SKM-1 (cell line): ENCODE data around the gene DHRS12.
A peak's percentile ranks its signal among the peaks of the same experiment; 100 is the strongest.
"Not testable (repeated sequence)": the region's sequence is repeated elsewhere in the genome, so short reads cannot be mapped to it uniquely, and the experiment has no call there.

Experiments
- DNase-seq: peaks from one replicate; lab custom pipeline; 2025; ENCODE audit not compliant: unreplicated experiment; lab: John Stamatoyannopoulos, UW

DHRS12 gene

DNA sequence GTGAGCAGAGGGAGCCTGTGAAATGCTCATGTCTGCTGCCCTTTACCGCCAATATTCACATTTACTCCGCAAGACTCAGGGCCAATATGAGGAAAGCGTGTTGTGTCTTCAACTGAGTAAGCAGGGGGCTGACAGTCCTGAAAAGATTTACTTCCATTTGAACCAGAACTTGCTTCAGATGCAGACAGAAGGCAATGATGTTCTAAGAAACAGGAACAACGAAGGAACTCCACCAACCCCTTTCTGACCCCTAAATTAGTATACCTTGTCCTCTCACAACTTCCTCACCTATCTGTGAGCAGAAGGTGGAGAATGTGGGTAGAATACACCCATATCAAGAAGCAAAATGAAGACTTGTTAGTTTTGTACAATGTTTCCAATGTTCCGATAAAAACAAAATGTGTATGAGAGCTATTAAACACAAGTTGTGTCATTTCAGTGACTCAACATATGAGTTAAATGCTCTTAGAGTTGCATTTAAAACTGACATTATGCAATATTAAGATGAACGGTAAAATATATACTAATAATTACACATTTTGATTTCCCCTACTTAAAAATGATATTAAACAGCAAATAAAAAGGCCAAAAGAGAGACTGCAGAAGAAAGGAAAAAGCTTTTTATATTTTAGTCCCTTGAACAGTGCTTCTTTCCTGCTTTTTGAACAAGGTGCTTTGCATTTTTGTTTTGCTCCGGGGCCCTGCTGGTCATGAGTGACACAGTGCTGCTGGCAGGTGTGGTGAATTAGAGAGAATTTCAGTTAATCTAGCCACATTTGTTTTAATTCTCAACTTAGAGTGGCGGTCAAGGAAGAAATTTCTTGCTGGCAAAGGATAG lies 25.0 kb upstream of the DHRS12 start:
- no peak for DNase-seq

DNA sequence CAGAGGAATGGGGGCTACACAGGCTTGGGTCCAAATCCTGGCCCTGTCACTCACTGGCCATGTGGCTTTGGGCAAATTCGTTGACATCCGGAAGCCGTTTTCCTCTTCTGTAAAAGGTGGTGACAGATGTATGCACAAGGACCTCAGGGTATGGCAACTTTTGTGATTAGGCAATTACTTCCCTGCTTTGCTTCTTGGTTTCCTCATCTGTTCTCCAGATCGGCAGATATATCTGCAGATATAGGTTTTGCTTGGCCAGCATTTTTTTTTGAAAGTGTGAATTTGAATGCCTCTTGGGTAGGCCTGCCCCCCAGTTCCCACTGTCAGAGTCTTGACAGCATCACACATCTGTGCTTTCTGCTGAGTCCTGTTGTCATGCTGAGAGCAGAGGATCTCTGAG lies 23.3 kb upstream of the DHRS12 start:
- peak; percentile 77 for DNase-seq

DNA sequence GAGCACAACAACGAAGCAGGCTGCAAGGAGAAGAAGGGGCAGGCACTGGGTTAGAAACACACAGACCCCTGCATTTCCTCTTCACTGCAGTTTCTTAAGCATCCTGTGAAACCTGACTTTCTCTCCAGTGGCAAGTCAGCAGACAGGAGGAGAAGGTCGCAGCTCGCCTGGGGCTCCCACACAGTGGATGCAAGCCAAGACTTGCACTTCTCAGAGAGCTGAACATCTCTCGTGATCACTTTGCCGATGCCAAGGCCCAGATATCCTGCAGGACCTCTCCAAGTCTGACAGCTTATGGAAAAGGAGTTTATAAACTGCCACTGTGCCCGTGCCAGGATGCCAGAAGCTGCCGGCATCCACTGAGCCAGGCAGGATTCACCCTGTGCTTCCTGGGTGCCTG lies 22.6 kb upstream of the DHRS12 start:
- no peak for DNase-seq

DNA sequence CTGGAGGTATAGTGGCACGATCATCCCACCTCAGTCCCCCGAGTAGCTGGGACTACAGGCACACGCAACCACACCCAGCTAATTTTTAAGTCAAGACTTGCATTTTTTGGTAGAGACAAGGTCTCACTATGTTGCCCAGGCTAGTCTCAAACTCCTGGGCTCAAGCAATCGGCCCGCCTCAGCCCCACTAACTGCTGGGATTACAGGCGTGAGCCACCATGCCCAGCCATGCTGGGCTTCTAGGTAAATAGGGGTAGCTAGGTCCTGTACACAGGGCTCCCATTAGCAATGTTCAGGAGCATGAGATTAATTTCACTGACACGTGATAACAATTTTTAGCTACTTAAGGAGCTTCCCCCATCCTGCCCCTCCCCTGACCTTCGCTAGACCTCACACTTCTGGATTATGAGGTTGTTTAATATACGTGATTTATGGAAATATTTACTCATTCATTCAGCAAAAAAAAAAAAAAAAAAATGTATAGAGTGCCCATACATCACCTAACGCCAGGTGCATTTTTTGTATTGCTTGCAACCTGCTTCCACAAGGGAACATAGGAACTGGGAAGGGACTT lies 21.8 kb upstream of the DHRS12 start:
- no peak for DNase-seq

DNA sequence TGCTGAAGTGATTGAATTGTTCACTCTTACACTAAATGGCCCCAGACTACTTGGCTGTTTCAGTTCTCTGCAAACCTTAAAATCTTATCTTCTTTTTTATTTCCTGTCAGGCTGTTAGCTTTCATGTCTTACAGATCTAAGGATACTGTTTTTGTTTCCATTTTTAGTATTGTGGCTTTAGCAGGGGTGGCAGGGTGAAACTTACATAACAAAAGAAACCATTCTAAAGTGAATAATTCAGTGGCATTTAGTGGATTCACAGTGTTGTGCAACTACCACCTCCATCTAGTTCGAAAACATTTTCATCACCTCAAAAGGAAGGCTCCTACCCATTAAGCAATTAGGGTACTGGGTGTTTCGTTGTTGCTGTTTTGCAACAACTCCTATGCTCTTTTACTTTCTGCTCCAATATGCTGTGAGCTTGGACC lies 21.2 kb upstream of the DHRS12 start:
- peak; percentile 96 for DNase-seq

DNA sequence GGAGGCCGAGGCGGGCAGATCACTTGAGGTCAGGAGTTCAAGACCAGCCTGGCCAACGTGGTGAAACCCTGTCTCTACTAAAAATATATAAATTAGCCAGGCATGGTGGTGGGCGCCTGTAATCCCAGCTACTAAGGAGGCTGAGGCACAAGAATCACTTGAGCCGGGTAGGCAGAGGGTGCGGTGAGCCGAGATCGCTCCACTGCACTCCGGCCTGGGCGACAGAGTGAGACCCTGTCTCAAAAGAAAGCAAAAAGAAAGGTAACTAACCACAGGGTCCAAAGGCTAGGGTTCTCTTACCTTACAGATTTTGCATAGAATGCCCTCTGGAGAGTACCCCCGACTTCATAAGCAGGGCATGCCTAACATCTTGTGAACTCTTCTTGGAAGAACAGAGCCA lies 20.7 kb upstream of the DHRS12 start:
- DNase-seq: not testable (repeated sequence)

DNA sequence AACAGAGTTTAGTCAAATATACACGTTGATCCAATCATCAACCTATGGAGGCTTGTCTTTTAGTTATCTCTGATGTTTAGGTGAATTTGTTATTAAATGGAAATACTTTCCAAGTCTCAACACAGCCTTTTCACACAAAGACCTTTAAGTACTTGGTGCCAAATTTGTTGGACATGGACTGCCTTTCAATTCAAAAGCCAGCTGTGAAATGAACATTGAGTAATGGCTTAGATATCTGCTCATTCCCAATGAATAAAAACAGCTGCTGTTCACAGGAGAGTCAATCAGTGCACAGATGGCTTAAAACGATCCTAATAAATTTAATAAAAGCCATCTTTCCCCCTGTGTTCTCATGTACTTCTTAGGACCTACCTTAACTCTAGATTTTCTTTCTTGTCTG lies 19.9 kb upstream of the DHRS12 start:
- no peak for DNase-seq

DNA sequence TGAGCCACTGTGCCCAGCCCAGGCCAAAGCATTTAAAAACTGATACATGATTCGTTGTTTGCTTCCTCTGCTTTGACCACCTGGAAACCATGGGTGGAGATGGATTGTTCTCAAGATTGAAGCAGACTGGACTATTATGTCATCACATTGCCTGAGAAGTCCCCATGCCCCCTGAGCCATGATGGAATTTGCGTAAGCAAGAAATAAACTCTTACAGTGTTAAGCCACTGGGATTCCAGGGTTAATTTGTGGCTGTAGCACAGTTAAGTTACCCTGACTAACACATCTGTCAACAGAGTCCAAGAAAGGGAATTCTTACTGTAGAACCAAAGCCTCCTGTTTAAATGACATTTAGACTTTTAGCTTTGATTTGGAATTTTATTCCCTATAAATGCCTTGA lies 19.4 kb upstream of the DHRS12 start:
- DNase-seq: no peak

DNA sequence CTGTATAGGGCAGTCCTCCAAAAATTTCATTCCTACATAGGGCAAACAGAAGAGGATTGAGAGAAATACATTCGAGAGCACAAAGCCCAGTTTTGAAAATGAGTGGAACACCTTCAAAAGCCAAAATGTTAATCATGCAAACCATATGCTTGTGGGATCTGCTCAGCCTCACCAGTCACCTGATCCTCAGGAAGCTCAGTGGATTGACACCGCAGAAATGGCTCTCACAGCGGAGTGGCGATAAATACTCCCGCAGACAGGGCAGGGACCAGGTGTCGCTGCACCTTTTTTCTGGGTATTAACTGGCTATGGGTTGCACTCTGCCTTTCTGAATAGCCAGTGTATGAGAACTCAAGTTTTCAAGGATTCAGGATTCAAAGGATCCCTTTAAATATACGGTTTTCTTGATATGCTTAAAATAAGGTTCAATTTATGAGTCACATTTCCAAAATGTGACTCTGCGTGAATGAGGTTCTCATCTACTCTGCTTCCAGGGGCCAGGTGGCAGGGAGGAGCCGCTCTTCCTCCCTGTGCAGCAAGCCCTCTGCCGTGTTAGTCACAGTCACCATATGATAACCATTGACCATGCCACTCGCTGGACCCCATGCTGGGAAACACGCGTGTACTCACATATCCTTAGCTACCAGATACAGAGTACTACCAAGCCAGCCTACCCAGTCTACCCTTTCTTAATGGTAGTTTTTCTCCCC lies 18.3 kb upstream of the DHRS12 start:
- no peak for DNase-seq

DNA sequence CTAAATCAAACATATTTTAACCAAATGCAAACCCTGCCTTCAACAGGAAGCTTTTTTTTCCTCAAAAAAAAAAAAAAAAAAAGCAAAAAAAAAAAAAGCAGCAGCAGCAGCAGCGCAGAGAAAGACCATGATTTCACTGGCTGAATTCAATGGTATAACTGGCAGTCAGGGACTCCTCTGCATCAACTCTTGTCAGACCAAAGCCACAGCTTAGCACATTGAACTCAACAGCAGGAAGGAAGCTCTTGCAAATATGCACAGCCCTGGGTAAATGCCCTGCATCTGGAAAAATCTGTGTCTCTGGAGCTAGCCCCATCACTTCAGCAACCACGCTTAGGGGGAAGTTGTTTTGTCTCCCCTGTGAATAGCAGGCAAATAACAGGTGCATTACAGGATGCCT lies 17.6 kb upstream of the DHRS12 start:
- DNase-seq: peak; percentile 40

DNA sequence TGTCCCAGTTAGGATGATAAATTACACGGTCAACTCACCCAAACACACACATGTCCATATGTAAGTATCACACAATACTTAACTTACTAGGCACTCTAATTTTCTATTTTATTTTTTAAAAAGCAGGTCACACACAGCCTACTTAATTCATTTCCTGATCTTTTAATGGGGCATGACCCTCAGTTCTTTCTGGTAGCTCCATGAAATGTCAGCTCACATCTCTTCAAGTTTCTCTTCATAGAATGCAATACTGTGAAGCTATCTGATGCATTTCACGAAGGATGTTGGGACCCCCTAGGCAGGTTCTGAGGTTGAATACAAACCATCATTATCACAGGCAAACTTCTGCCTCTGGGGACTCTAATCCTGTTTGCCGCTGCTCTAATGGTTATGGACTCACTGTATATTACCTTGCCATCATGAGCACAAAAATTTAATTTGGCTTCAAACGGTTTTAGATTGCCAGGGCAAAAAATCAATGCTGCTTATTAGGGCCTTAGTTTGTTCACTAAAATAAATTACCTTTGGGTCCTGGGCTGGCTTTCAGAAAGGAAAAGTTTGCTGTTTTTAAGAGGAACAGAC lies 16.1 kb upstream of the DHRS12 start:
- no peak for DNase-seq

DNA sequence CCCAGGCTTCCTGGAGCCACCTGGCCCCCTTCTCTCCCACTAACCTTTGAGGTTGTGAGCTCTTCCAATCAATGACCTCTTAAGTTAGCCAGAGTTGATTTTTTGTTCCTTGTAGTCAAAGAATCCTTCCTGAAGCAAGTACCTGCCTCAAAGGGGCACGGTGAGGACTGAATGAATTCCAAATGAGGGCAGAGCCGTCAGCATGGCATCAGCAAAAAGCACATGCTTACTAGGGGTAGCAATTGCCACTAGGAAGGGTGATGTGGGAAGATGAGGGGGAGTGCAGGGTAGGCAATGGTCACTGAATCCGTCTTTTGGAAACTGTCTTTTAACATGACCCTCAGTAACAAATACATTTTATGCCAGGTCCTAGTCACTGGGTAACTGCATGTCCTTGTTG lies 15.6 kb upstream of the DHRS12 start:
- DNase-seq: no peak

DNA sequence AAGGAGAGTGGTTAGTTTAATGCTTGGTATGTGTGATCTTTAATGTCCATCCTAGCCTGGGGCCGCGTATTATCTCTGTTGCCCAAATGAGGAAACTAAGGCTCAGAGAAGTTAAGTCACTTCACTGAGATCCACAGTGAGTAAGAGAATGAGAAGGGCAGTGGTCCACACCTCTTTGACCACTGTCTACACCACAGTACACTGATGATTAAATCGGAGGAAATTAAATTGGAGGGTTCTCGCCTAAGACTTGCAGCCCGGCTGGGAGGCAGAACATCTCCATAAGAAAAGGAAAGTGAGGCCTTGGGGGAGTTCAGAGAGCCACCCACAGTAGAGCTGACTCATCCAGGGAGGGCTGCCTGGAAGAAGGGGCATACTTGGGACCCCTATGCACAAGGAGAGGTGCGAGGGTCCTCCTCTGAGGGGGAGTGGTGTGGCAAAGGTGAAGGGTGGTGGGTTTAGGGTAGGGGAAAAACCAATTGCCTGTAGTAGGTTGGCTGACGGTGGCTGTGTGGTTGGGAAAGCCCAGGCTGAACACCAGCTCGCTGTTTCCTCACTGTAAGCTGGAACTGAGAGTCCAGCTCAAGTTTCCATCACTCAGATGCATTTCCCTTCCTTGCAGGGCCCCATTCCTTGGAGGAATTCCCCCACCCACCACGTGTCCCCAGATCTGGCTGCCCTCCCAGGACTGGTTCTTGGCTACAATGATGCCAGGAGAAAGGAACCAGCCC lies 15.0 kb upstream of the DHRS12 start:
- DNase-seq: no peak

DNA sequence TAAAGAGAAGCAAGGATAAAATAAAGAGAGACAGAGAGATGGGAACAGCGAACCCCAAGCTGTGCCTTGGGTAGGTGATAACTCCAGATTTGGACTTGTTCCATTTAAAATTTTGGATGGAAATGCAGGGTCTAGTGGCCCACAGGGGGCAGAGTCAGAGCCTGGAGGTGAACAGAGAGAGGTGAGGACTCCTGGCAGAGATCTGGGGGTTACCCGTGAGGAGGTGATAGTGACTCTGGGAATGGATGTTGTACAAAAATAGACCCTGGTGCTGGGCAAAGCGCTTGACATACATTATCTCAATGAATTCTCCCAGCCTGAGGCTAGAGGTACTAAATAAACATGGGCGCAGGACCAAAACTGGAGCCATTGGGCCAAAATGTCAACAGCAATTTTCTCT lies 14.3 kb upstream of the DHRS12 start:
- DNase-seq: no peak

DNA sequence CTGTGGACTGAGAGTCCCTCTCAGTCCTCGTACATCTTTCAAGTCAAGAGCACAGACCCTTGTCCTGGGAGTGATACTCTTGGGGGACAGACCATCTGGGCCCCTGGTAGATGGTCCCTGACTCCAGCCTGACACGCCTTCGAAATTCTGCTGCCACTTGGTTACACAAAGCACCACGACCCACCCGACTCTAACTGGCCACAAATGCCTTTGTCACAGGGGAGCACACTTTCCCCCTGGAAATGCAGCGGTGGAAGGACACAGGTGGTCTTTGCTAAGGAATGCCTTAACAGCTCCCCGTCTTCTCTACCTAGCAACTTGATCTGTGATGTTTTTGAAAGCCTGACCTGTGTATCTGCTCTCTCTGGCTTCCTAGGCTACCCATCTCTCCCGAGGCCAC lies 13.8 kb upstream of the DHRS12 start:
- no peak for DNase-seq

DNA sequence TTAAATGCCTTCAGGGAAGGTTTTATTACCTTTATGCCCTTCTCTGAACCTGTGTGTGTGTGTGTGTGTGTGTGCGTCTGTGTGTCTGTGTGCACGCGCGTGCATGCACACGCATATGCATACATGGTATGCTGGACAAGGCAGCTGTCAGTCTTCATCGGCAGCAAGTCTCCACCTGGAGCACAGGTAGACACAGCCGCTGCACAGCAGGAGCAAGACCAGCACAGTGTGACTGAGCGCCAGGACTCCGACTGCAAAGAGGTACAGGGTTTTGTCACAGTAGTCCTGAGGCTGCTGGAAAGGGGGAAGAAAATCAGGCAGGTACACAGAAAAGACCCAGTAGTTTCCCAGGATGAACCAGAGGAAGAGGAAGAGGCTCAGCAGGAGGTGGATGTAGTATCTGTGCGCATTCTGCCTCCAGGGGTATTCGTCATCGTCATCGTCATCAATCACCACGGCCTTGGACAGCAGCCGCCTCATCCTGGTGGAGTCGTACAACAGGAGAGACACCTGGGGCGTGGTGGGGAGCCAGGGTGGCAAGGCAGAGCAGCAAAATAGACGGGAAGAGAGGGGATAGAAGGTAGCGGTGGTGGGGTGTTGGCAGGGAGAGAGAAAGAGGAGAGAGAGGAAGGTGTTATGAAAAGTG lies 12.8 kb upstream of the DHRS12 start:
- DNase-seq: no peak

DNA sequence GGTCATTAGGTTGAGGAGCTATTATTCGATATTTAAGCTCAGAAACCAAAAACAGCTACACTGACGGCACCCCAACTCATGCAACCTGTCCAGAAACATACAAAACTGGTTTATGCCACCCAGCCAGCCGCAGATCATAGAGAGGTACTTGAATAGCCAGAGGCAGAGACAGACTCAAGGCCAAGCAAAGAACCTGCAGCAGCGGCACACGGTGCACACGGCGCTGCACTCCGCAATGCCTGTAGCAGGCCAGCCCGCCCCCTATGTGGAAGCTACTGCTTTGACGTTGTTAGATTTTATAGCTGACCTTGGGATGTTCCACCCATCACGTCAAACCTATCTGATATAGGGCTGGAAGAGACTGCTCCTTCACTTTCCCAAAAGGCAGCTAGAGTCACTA lies 11.9 kb upstream of the DHRS12 start:
- no peak for DNase-seq

DNA sequence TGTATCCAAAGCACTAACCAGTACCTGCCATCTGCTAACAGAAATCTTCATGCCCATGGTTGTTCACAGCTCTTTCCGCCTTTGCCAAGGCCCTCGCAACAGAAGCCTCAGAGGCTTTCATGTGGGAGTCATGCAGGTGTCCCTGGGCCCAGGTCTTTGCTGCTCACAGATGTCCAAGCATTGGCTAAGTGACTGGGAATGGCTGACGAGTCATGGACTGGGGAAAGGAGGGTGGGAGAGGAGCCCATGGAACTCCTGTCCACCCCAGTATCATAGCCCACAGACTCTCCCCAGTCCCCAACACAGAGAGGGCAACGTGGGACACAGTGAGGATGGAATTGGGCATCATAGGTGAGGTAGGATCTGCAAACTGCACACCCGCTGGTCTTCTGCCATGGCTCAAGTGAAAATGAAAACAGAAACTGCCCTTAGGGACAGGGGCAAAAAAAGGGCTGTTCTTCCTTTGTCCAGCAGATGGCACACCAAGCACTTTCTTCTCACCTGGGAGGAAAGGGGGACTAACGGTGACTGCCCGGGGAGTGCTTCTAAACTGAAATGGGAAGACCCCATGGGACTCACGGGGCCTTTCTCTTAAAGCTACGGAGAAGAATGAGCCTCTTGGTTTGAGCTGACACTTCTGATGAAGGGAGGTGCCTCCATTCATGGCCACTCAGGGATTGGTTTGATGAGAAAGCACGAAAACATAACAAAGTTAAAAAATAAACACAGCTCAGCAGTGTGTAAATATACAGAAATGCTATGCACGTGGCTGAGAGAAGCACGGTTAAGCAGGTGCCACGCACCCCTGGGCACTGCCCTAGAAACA lies 11.1 kb upstream of the DHRS12 start:
- DNase-seq: peak; percentile 58

DNA sequence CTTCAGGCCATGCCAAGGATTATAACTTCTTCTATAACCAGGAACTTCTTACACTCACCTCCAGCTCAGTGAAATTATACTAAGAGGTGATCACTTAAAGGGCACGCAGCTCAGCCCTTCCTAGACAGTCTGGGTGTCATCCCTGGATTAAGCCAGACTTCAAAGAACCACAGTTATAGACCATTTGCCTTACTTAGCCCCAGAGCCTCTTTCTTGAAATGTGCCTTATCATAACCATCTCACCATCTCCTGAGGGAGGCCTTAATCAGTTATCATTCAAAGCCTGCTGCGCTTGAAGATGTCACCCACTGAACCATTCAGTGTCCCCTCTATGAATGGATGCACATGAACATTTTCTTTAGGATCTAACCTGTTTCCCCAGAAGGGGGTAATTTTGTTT lies 10.1 kb upstream of the DHRS12 start:
- no peak for DNase-seq

DNA sequence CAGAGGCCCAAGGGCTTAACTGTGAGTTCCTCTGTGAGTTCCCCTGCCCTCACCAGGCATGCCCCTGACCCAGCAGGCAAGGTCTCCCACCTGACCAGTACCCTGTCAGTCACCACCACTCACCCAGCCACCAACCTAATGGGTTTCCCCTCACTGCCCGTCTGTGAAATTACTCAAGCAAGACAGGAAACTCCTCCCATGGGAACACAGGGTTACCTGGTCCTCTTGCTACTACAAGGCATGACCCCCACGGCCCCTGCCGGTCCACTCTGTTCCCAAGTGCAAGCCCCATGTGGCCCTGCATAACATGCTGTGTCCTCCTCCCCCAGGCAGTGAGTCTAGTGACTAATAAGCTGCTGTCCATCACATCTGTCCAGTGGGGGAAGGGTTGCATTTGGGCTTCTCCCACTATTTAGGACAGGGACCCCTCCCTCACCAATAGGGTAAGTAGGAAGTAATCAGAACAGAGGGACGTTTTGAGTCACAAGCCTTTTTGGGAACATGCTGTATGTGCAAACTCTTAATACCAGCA lies 8.0 kb upstream of the DHRS12 start:
- no peak for DNase-seq
